Tracheal epithelial cell (primary cell): Measurements from ENCODE around the gene SHISAL1. TPM values are rescaled to one million over a fixed set of nuclear protein-coding genes. Genes with fewer than 3 reads are reported as not detected.

ENCODE experiments used
- total RNA-seq: library from RNA; depleted of rRNA; stranded (reverse); fragments of >200 nt; gene quantifications from 2 replicates; pipeline ENCODE4 v1.2.1, GENCODE V29; 2014

Gene SHISAL1
- 0.96 TPM in 1 of 2 replicates, not detected in the other for total RNA-seq

DNA sequence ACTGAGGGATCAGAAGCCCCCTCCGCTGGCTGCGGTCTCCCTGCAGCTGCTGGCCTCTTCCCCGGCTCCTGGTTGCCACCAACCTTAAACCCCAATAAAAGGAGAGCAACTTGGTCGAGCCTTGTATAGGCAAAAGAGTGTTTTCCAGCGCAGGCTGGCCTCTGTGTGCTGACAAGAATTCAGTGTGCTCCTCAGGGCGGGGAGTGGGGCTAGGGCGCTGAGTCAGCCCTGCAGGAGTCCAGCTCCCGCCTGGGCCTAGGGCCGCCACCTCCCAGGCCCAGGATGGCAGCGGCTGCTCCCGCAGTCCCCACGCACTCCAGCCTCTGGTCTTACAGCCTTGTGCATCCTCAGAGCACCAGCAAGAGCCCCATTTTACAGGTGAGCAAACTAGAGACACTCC is at the start of gene SHISAL1:
SHISAL1 (minus strand) TSS at position 186 of the 400 bp plus-strand sequence. CDS start 12,006 bp downstream, outside the sequence.

Other genes with a start within 250 kb of the SHISAL1 start
- not detected in 2 replicates for gene PARVG, start 132.0 kb downstream of the SHISAL1 start, total RNA-seq
- gene RTL6, start 185.3 kb upstream of the SHISAL1 start, total RNA-seq = 7.0 and 9.4 TPM in 2 replicates